Vagina (tissue), 2 donors: ENCODE measurements around the gene CARD9. TPM values are rescaled to one million over a fixed set of nuclear protein-coding genes. Genes with fewer than 3 reads are reported as not detected.
"Not testable (repeated sequence)": the region's sequence is repeated elsewhere in the genome, so short reads cannot be mapped to it uniquely, and the experiment has no call there.

ENCODE experiments used
- DNase-seq, 2 donors: peaks; one replicate each; pipeline ENCODE4 v3.0.0-alpha.2; 2017; ENCODE audit errors: extremely low spot score in 2 of 2
- H3K27ac ChIP-seq: fragments of 200-600 bp; sonication (generic); one replicate; pipeline ENCODE4 v1.5.1; 2019
- H3K27me3 ChIP-seq: fragments of 200-600 bp; sonication (generic); one replicate; pipeline ENCODE4 v1.5.1; 2019
- H3K36me3 ChIP-seq, 2 donors: fragments of 200-600 bp; sonication (generic); one replicate each; pipeline ENCODE4 v1.5.1; 2017 to 2019
- H3K4me1 ChIP-seq: fragments of 200-600 bp; sonication (generic); one replicate; pipeline ENCODE4 v1.5.1; 2019
- H3K4me3 ChIP-seq, 2 donors: fragments of 200-600 bp; sonication (generic); 1 replicate in 1 of 2; 2 replicates in 1 of 2; pipeline ENCODE4 v1.5.1; 2016 to 2019
- H3K9me3 ChIP-seq: fragments of 200-600 bp; sonication (generic); one replicate; pipeline ENCODE4 v1.5.1; 2019
- POLR2A ChIP-seq, 2 donors: fragments of 450-650 bp; IDR thresholded peaks; one replicate each; pipeline ENCODE4 v1.6.1; 2017; ENCODE audit warnings: antibody characterized with exemption in 2 of 2, mild to moderate bottlenecking in 2 of 2, moderate library complexity in 2 of 2
- POLR2AphosphoS5 ChIP-seq, 2 donors: sonication (generic); formaldehyde crosslinking; IDR thresholded peaks; one replicate each; pipeline ENCODE4 v1.9.0; 2017; ENCODE audit warnings: antibody characterized with exemption in 2 of 2, mild to moderate bottlenecking in 2 of 2, low read depth in 1 of 2; ENCODE audit not compliant: insufficient read depth in 1 of 2
- intact Hi-C: fragments of 100-400 bp; cut with DNase I; formaldehyde crosslinking; loops from one replicate; pipeline ENCODE4 v1.15.1; 2023
- total RNA-seq: library from RNA; depleted of rRNA; stranded (reverse); fragments of >200 nt; gene quantifications from one replicate; pipeline ENCODE4 v1.2.3, GENCODE V29; 2016
- TF ChIP-seq, protein P1 (sequence below), 3 experiments: fragments of 450-650 bp in 2 of 3; fragments of 200-600 bp in 1 of 3; sonication (generic) in 1 of 3; IDR thresholded peaks; one replicate each; pipeline ENCODE4 v1.5.1; 2017 to 2019; ENCODE audit warnings: antibody characterized with exemption in 3 of 3, mild to moderate bottlenecking in 2 of 3, moderate library complexity in 2 of 3

The CARD9 gene
- total RNA-seq, 1 donor from 2014 or later, result 16.9 TPM

DNA sequence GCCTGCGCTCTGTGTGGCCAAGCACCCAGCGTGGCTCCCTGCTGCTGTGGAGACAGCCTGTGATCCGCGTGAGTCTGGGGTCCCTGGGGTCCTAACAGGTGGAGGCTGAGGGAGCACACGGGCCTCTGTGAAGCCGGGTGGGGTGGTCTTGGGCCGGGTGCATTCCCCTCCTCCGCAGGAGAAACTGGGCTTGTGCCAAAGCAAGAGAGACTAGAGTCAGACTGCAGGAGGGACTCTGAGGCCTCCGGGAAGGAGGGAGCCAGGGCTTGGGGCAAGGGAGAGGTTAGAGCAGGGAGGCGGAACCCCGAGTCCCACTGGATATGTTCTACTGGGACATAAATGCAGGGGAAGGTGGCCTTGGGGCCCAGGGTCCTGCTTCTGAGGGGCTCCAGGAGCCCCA, 20.4 kb downstream of the CARD9 start:
- Histone ChIP-seq H3K27me3 (no peaks in the 10 kb centered on the region), H3K9me3 (no peaks in the 10 kb centered on the region), H3K4me1 (peaks cover 24% of the 10 kb centered on the region), H3K36me3 (no peaks in the 10 kb centered on the region), H3K27ac (peak overlapping the region; percentile 7), H3K4me3 (no peak overlapping the region)
- TF ChIP-seq, protein P1, sequence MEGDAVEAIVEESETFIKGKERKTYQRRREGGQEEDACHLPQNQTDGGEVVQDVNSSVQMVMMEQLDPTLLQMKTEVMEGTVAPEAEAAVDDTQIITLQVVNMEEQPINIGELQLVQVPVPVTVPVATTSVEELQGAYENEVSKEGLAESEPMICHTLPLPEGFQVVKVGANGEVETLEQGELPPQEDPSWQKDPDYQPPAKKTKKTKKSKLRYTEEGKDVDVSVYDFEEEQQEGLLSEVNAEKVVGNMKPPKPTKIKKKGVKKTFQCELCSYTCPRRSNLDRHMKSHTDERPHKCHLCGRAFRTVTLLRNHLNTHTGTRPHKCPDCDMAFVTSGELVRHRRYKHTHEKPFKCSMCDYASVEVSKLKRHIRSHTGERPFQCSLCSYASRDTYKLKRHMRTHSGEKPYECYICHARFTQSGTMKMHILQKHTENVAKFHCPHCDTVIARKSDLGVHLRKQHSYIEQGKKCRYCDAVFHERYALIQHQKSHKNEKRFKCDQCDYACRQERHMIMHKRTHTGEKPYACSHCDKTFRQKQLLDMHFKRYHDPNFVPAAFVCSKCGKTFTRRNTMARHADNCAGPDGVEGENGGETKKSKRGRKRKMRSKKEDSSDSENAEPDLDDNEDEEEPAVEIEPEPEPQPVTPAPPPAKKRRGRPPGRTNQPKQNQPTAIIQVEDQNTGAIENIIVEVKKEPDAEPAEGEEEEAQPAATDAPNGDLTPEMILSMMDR (IDR thresholded peaks at IDR 0.05), result no peak
- TF ChIP-seq POLR2A (IDR thresholded peaks at IDR 0.05), result no peak
- TF ChIP-seq POLR2AphosphoS5 (IDR thresholded peaks at IDR 0.05; ENCODE audit: insufficient read depth in 1 of 2, low read depth in 1 of 2), result no peak
- no peak for DNase-seq
- intact Hi-C loops, result no loop called here

DNA sequence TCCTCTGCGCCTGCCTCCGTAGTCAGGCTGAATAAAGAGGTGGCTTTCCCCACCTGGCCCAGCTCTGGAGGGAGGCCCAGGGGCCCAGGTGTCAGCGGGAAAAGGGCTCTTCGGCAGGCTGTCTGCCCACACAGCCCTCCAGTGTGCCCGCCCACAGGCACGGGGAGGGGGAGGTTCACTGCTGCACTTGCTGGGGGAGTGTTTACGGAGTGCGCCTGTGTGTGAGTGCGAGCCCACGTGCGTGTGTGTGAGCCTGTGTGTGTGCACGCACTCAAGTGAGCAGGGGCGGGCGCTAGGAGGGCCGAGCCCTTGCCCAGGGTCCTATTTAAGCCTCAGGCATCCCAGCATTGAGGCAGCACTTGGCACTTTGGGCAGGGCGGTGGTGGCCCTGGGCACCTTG, 20.8 kb downstream of the CARD9 start:
- Histone ChIP-seq H3K4me3 (no peak overlapping the region), H3K27ac (peak overlapping the region; percentile 7), H3K4me1 (peaks cover 24% of the 10 kb centered on the region), H3K36me3 (no peaks in the 10 kb centered on the region), H3K27me3 (no peaks in the 10 kb centered on the region), H3K9me3 (no peaks in the 10 kb centered on the region)
- DNase-seq, result no peak
- TF ChIP-seq, protein P1 (IDR thresholded peaks at IDR 0.05), result no peak
- TF ChIP-seq POLR2A (IDR thresholded peaks at IDR 0.05) (no peak), POLR2AphosphoS5 (IDR thresholded peaks at IDR 0.05; ENCODE audit: insufficient read depth in 1 of 2, low read depth in 1 of 2) (no peak)
- intact Hi-C loops, result no loop called here

DNA sequence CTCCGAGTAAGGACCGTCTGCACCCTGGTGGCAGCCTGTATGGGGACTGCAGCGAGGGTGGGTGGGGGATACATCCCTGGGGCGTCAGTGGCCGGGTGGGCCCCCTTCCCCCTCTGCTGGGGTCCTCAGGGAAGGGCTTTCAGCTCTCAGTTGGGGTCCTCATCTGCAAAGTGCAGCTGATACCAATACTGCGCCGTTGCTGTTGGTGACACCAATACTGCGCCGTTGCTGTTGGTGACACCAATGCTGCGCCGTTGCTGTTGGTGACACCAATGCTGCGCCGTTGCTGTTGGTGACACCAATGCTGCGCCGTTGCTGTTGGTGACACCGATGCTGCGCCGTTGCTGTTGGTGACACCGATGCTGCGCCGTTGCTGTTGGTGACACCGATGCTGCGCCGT, 21.6 kb downstream of the CARD9 start:
- H3K9me3 ChIP-seq, DNase-seq, H3K27me3 ChIP-seq, H3K27ac ChIP-seq, intact Hi-C loops, H3K36me3 ChIP-seq: not testable (repeated sequence)
- Histone ChIP-seq H3K4me1 (peaks cover 31% of the 10 kb centered on the region), H3K4me3 (peak overlapping the region in 1 of 2 donors; percentile 20)

DNA sequence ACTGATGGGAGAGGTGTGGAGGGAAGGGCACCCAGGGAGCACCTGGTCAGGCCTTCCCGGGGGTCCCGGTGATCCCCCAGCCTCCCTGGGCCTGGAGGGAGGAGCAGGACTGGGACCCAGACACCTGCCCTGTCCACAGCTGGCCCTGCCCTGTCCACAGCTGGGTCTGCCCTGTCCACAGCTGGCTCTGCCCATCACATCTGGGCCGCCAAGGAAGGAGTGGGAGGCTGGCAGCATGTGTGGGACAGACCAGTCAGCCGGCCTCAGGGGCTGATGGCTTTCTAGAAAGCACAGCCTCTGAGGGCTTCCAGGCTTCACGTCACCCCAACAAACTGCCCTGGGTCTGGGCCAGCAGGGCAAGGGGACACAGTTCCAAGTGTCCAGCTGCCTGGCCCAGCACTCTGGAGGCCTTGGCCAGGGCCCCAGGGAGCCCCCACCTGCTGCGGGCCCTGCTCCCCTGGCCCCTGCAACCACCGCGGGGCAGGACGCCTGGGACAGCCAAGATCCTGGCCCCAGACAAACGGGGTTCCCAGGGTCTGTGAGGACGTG, 22.1 kb downstream of the CARD9 start:
- Histone ChIP-seq H3K9me3 (no peaks in the 10 kb centered on the region), H3K27me3 (no peaks in the 10 kb centered on the region), H3K4me1 (peaks cover 36% of the 10 kb centered on the region), H3K4me3 (peak overlapping the region in 1 of 2 donors; percentile 20), H3K36me3 (no peaks in the 10 kb centered on the region), H3K27ac (no peak overlapping the region)
- intact Hi-C loops, result no loop called here
- TF ChIP-seq, protein P1 (IDR thresholded peaks at IDR 0.05), result no peak
- no peak for TF ChIP-seq POLR2AphosphoS5 (IDR thresholded peaks at IDR 0.05; ENCODE audit: insufficient read depth in 1 of 2, low read depth in 1 of 2)
- no peak for TF ChIP-seq POLR2A (IDR thresholded peaks at IDR 0.05)
- no peak for DNase-seq

DNA sequence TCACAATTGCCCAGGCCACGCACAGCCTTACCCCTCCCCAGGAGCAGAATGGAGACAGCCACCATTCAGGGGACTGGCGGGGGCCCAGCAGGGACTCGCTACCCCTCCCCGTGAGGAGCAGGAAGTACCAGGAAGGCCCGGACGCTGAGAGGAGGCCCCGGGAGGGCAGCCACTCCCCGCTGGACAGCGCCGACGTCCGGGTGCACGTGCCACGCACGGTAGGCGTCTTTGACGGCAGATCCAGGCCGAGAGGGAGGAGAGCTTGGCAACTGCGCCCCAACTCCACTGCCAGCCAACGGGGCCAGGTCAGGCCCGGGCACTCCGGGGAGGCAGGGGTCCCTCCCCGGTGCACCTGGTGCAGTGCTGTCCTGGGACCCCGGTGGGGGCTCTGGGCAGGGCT, 23.9 kb downstream of the CARD9 start:
- Histone ChIP-seq H3K4me3 (no peak overlapping the region), H3K4me1 (peaks cover 50% of the 10 kb centered on the region), H3K27ac (no peak overlapping the region), H3K27me3 (no peaks in the 10 kb centered on the region), H3K36me3 (no peaks in the 10 kb centered on the region), H3K9me3 (no peaks in the 10 kb centered on the region)
- DNase-seq, result no peak
- intact Hi-C loops, result no loop called here
- TF ChIP-seq, protein P1 (IDR thresholded peaks at IDR 0.05), result no peak
- TF ChIP-seq POLR2A (IDR thresholded peaks at IDR 0.05) (no peak), POLR2AphosphoS5 (IDR thresholded peaks at IDR 0.05; ENCODE audit: insufficient read depth in 1 of 2, low read depth in 1 of 2) (no peak)
